Body of pancreas (tissue), 4 donors: Measurements from ENCODE around the gene ZDHHC1. TPM values are rescaled to one million over a fixed set of nuclear protein-coding genes. Genes with fewer than 3 reads are reported as not detected.

Source experiments
- ATAC-seq: fragments of 150-250 bp; one replicate; pipeline ENCODE4 v1.9.1; 2016
- DNase-seq, 4 donors: peaks; one replicate each; pipeline ENCODE4 v3.0.0-alpha.2; 2019
- H3K27ac ChIP-seq, 4 donors: fragments of 200-600 bp; sonication (generic); 1 replicate in 3 of 4; 2 replicates in 1 of 4; pipeline versions ENCODE4 v1.5.1 to v1.6.1; 2016 to 2019; ENCODE audit warnings: mild to moderate bottlenecking in 1 of 4, mixed read lengths in 1 of 4, moderate library complexity in 1 of 4
- H3K27me3 ChIP-seq, 2 donors: fragments of 200-600 bp; sonication (generic); one replicate each; pipeline ENCODE4 v1.6.0; 2016; ENCODE audit warnings: mild to moderate bottlenecking in 1 of 2
- H3K36me3 ChIP-seq, 2 donors: fragments of 200-600 bp; sonication (generic); replicated peaks in 1 of 2; 2 replicates each; pipeline ENCODE4 v1.5.1; 2016; ENCODE audit warnings: low read depth in 2 of 2; ENCODE audit not compliant: insufficient read depth in 1 of 2
- H3K4me1 ChIP-seq: fragments of 200-600 bp; sonication (generic); one replicate; pipeline ENCODE4 v1.6.0; 2016
- H3K4me3 ChIP-seq, 2 donors: fragments of 200-600 bp; sonication (generic); 1 replicate in 1 of 2; 2 replicates in 1 of 2; pipeline ENCODE4 v1.5.1; 2016 to 2019
- H3K9me3 ChIP-seq, 3 donors: fragments of 200-600 bp; sonication (generic); 1 replicate in 2 of 3; 2 replicates in 1 of 3; pipeline ENCODE4 v1.5.1; 2016
- POLR2A ChIP-seq, 3 donors: fragments of 450-650 bp; IDR thresholded peaks; one replicate each; pipeline ENCODE4 v1.6.1; 2016; ENCODE audit warnings: antibody characterized with exemption in 3 of 3, mild to moderate bottlenecking in 2 of 3
- WGBS, 2 donors: methylation state at CpG; one replicate each; pipeline ENCODE4 v1.1.5; 2017; 5-methylcytosine and 5-hydroxymethylcytosine counted together
- intact Hi-C: fragments of 100-400 bp; cut with DNase I; formaldehyde crosslinking; loops from one replicate; pipeline ENCODE4 v1.15.1; 2023
- total RNA-seq, 2 donors: library from RNA; depleted of rRNA; stranded (reverse); fragments of >200 nt; gene quantifications; one replicate each; pipeline ENCODE4 v1.1.0, GENCODE V29; 2016
- TF ChIP-seq, protein P1 (sequence below), 7 experiments: fragments of 450-650 bp in 4 of 7; fragments of 200-600 bp in 3 of 7; sonication (generic) in 3 of 7; IDR thresholded peaks; one replicate each; pipeline ENCODE4 v1.5.1; 2016 to 2019; ENCODE audit warnings: antibody characterized with exemption in 7 of 7

ZDHHC1 gene
- total RNA-seq, 2 donors from 2014 or later = 13.0 to 57.0 TPM

DNA sequence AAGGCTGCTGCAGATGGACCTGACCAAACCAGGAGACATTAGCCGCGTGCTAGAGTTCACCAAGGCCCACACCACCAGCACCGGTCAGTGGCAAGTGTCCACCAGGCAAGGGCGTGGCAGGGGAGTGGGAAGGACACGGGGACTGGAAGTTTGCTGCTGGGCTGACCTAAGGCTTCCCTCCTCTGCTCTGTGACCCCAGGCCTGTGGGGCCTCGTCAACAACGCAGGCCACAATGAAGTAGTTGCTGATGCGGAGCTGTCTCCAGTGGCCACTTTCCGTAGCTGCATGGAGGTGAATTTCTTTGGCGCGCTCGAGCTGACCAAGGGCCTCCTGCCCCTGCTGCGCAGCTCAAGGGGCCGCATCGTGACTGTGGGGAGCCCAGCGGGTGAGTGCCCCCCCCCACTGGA lies 19.5 kb upstream of the ZDHHC1 start:
- Histone ChIP-seq H3K27me3 (no peaks in the 10 kb centered on the region), H3K27ac (no peak overlapping the region), H3K9me3 (no peaks in the 10 kb centered on the region), H3K36me3 (peaks cover 9 to 16% of the 10 kb centered on the region in 2 donors), H3K4me3 (no peak overlapping the region), H3K4me1 (peaks cover 8% of the 10 kb centered on the region)
- intact Hi-C loops = no loop called here
- ATAC-seq = no peak
- no peak for DNase-seq
- 89% methylated on average over 16 of the region's 16 CpGs; no CpG with 5 or more reads in 1 of the 2 donors for WGBS, 2 donors
- TF ChIP-seq, protein P1, sequence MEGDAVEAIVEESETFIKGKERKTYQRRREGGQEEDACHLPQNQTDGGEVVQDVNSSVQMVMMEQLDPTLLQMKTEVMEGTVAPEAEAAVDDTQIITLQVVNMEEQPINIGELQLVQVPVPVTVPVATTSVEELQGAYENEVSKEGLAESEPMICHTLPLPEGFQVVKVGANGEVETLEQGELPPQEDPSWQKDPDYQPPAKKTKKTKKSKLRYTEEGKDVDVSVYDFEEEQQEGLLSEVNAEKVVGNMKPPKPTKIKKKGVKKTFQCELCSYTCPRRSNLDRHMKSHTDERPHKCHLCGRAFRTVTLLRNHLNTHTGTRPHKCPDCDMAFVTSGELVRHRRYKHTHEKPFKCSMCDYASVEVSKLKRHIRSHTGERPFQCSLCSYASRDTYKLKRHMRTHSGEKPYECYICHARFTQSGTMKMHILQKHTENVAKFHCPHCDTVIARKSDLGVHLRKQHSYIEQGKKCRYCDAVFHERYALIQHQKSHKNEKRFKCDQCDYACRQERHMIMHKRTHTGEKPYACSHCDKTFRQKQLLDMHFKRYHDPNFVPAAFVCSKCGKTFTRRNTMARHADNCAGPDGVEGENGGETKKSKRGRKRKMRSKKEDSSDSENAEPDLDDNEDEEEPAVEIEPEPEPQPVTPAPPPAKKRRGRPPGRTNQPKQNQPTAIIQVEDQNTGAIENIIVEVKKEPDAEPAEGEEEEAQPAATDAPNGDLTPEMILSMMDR (IDR thresholded peaks at IDR 0.05) = no peak
- TF ChIP-seq POLR2A (IDR thresholded peaks at IDR 0.05) = no peak

DNA sequence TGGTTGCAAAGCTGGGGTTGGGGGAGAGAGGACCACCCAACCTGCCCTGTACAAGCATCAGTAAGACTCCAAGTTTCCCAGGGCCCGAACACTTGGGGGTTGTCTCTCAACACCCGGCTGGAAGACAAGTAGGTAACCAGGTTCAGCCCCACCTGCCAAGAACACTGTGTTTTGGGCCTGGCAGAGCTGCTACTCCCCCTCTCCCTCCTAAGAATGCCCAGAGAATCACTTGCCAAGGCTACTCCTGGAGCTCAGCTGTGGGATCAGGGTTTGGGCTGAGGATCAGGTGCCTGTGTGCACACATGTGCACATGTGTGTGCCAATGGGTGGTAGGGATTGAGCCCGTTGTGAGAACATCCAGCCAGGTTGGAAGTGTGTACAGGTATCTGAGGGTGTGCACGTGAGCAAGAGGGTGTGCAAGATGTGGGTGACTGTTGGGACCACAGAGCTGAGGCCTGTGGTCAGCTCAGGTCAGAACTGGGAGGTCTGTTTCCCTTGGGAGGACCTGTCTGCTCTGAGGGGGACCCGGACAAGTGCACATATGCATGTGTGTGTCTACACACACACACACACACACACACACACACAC lies 16.9 kb upstream of the ZDHHC1 start:
- Histone ChIP-seq H3K4me1 (peaks cover 29% of the 10 kb centered on the region), H3K4me3 (no peak overlapping the region), H3K27ac (no peak overlapping the region), H3K9me3 (no peaks in the 10 kb centered on the region), H3K36me3 (peaks cover 4 to 5% of the 10 kb centered on the region in 2 donors), H3K27me3 (no peaks in the 10 kb centered on the region)
- WGBS, 2 donors = 17 to 80% methylated on average over 1 to 5 of the region's 5 CpGs
- no peak for DNase-seq
- ATAC-seq = no peak
- no peak for TF ChIP-seq POLR2A (IDR thresholded peaks at IDR 0.05)
- TF ChIP-seq, protein P1 (IDR thresholded peaks at IDR 0.05) = no peak
- intact Hi-C loops = no loop called here

DNA sequence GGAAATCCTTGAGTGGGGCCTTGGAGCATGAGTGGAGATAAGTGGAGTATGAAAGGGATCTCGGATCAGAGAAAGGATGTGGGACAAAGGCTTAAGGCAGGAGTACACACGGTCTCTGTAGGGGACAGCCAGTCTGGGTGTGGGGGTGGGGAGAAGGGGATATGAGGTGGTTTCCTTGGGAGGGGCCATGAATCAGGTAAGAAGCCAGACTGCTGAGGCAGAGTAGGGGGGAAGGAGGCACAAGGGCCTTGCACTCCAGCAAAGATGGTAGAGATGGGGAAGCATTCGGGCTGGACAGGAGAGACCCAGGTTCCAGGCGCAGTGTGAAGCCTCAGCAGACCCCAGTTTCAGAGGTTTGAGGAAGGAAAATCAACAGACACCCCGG lies 16.2 kb upstream of the ZDHHC1 start:
- H3K4me1 ChIP-seq = peaks cover 35% of the 10 kb centered on the region
- ATAC-seq = no peak
- no peak overlapping the region for H3K4me3 ChIP-seq
- 66 to 84% methylated on average over 4 to 5 of the region's 5 CpGs for WGBS, 2 donors
- TF ChIP-seq, protein P1 (IDR thresholded peaks at IDR 0.05) = no peak
- TF ChIP-seq POLR2A (IDR thresholded peaks at IDR 0.05) = no peak
- no peak overlapping the region for H3K27ac ChIP-seq
- H3K27me3 ChIP-seq = no peaks in the 10 kb centered on the region
- H3K9me3 ChIP-seq = no peaks in the 10 kb centered on the region
- intact Hi-C loops = no loop called here
- DNase-seq = no peak
- H3K36me3 ChIP-seq = peaks cover 0 to 4% of the 10 kb centered on the region in 2 donors

DNA sequence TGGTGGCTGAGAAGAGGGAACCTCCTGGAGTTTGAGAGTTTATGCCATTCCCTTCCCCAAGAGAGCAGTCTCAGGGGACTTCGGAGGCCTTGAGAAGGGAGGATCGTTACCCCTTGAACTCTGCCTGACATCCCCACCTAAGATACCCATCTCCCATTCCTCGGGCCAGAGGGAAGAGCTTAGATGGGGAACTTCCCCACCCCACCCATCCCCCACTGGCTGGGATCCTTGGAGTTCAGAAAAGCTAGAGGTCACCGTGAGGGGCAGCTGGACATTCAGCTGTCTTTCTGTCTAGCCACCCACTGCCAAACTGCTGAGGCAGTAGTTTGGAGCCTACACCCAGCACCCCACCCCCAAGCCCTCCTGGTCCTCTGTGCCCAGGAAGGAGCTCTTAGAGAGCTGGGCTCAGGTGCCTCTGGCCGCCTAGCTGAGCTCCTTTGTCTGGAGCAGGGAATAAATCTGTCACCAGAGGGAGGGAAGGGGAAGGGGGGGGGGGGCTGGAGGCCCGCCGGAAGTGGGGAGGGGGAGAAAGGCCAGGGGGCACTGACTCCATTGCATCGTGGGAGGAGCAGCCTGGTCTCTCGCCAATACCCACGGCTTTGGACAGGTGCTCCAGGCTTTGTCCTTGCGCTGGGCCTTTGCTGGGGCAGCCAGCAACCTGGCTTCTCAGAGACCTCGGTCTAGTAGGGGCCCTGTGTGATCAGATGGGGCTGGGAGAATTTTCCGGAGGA lies 15.7 kb upstream of the ZDHHC1 start:
- no peaks in the 10 kb centered on the region for H3K9me3 ChIP-seq
- peaks cover 0 to under 1% of the 10 kb centered on the region in 2 donors for H3K36me3 ChIP-seq
- H3K4me1 ChIP-seq = peaks cover 35% of the 10 kb centered on the region
- ATAC-seq (no peak), DNase-seq (no peak)
- peak overlapping the region; percentile 68 to 90 (median 88) for H3K27ac ChIP-seq
- WGBS, 2 donors = 38 to 41% methylated on average over 10 to 11 of the region's 13 CpGs
- no peaks in the 10 kb centered on the region for H3K27me3 ChIP-seq
- TF ChIP-seq, protein P1 (IDR thresholded peaks at IDR 0.05) = no peak
- TF ChIP-seq POLR2A (IDR thresholded peaks at IDR 0.05) = no peak
- intact Hi-C loops = no loop called here
- H3K4me3 ChIP-seq = peak overlapping the region in 1 of 2 donors; percentile 11
